Left colon (tissue), 2 donors: ENCODE measurements around the gene SULT1A1. TPM values are rescaled to one million over a fixed set of nuclear protein-coding genes. Genes with fewer than 3 reads are reported as not detected.
"Not testable (repeated sequence)": the region's sequence is repeated elsewhere in the genome, so short reads cannot be mapped to it uniquely, and the experiment has no call there.

Experiments
- ATAC-seq: fragments of 200-7000 bp; cut with Tn5 transposase; one replicate; pipeline ENCODE4 v1.9.1; 2020; ENCODE audit warnings: mild to moderate bottlenecking, moderate library complexity
- DNase-seq, 2 donors: peaks; one replicate each; pipeline ENCODE4 v3.0.0-alpha.2; 2020
- intact Hi-C, 2 donors: fragments of 100-400 bp; cut with DNase I in 1 of 2; cut with micrococcal nuclease in 1 of 2; formaldehyde crosslinking; loops; one replicate each; pipeline versions ENCODE4 v1.11.2 to v1.14.0; 2022; cut with DNase I, micrococcal nuclease
- total RNA-seq, 2 donors: library from RNA; stranded (reverse); fragmentation: NEBNext Ultra II Directional; extraction: Animal tissue kit (Norgen Biotek cat#: 25700); gene quantifications; one replicate each; pipeline ENCODE4 v1.2.1, GENCODE V29; 2021
- donor health status: DM: no; HTN: no; CAD: no.
- donor health status: DM: yes; HTN: yes; CAD: no.

The SULT1A1 gene
- total RNA-seq, 2 donors from 2014 or later, result 115 to 135 TPM

DNA sequence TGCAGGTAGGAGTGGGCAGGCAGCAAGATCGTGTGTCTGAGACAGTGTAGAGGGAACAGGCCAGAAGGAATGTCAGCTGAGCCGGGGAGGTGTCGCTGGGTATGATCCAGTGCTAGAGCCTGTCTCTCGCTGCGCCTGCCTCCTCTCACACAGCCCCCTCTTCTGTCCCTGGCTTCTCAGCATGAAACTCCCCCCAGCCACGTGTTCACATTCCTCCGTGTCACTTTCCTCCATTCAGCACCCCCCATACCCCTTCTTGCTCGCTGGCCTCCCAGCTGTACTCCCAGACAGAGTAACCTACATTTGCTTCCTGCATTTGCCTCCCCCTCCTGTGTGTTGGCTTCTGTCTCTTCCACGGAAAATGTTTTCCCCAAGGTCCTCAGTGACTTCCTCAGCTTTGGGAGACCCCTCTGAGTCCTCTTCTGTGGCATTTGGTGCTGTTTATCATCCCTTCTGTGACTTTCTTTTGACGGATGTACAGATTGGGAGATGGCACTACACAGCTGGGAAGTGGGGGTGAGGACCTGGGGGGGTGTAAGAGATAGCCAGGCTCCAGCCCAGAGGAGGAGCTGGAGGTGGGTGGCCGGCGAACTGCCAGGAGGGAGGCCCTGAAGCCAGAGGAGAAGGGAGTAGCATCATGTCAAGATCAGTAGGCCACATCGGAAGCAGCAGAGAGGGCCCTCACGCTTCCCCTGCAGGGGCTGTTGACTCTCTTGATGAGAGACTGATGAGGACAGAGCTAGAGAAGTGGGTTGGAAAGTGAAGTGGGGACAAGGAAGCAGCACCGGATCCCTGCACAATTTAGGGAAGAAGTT is 36.9 kb downstream of the SULT1A1 start:
- intact Hi-C loops, result no loop called here
- ATAC-seq, result no peak
- no peak for DNase-seq

DNA sequence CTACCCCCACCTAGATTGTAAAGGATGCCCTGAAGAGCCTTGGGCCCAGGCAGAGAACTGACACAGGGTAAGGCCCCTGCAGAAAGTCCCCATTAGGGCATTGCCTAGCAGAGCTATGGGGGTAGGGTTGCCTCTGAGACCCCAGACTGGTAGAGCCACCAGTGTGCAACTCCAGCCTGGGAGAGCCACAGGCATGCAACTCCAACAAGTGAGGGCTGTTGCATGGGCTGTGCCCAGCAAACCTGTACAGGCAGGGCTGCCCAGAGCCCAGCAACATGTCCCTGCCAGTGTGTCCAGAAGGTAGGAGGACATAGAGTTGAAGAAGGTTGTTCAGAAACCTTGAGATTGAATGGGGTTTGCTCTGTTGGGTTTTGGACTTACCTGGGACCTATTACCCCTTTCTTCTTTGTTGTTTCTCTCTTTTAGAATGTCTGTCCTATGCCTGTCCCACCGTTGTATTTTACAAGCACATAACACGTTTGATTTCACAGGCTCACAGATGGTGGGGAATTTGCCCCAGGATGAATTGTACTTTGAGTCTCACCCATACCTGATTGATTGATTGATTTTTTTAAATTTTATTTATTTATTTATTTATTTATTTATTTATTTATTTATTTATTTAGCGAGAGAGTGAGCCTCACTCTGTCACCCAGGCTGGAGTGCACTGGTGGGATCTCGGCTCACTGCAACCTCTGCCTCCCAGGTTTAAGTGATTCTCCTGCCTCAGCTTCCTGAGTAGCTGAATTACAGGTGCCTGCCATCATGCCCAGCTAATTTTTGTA is 39.7 kb downstream of the SULT1A1 start:
- ATAC-seq, result no peak
- intact Hi-C loops, result no loop called here
- no peak for DNase-seq

DNA sequence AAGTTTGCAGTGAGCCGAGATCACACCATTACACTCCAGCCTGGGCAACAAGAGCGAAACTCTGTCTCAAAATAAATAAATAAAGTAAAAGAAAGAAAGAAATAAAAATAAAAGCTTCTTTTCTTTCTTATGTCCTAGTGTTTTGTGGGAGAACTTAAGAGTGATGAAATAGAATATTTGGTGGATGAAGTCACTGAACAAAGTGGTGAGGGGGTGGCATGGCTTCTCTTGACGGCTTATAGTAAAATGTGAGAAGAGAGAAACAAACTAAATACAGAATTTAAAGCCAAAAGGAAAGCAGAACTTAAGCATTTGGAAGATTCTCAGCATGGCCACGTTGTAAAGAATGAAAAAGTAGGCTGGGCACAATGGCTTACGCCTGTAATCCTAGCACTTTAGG is 40.8 kb downstream of the SULT1A1 start:
- intact Hi-C loops, result no loop called here
- DNase-seq (no peak), ATAC-seq (no peak)

DNA sequence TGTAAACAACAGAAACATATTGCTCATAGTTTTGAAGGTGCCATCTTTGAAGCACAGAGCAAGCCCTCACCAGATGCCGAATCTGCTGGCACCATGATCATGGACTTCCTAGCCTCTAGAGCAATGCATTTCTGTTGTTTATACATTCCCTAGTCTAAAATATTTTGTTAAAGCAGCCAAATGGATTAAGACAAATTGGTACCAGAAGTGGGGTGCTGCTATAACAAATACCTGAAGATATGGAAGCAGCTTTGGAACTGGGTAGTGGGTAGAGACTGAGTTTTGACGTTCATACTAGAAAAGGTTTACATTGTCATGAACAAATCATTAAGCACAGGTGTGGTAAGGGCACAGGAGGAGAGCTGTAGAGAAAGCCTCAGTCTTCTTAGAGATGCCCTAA is 42.6 kb downstream of the SULT1A1 start:
- no peak for DNase-seq
- intact Hi-C loops, result no loop called here
- ATAC-seq, result no peak

DNA sequence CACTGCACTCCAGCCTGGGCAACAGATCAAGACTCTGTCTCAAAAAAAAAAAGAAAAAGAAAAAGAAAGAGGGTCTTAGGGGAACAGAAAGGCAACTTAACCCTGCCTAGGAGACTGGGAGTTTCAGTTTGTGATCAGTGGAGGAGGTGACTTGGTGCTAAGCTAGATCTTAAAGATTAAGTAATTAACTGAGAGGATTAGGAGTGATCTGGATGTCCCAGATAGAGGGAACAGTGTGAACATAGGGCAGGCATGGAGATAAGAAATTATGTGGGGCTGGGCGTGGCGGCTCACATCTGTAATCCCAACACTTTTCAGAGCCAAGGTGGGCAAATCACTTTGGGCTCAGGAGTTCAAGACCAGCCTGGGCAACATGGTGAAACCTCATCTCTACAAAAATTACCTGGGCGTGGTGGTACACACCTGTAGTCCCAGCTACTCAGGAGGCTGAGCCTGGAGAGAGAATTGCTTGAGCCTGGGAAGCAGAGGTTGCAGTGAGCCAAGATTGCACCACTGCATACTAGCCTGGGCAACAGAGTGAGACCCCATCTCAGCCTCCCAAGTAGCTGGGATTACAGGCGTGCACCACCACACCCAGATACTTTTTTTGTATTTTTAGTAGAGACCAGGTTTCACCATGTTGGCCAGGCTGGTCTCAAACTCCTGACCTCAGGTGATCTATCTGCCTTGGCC is 43.5 kb downstream of the SULT1A1 start:
- intact Hi-C loops, DNase-seq, ATAC-seq: not testable (repeated sequence)

DNA sequence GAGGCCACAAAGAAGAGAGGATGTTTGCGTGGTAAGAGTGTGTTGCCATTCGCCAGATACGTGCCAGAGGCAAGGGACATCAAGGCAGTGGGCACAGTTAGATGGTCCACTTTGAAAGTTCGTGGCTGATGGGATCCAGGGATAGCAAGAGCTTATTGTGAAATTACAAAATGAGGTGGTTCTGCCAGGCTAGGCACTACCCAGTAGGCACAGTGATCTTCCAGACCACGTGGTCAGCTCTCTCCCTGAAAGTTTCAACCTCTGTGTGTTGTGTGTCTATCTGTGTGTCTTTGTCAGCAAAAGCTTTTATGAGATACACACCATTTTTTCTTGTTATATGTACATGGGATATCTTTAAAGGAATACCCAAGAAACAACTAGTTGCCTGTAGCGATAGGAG is 46.6 kb downstream of the SULT1A1 start:
- DNase-seq (no peak), ATAC-seq (no peak)
- intact Hi-C loops, result no loop called here

DNA sequence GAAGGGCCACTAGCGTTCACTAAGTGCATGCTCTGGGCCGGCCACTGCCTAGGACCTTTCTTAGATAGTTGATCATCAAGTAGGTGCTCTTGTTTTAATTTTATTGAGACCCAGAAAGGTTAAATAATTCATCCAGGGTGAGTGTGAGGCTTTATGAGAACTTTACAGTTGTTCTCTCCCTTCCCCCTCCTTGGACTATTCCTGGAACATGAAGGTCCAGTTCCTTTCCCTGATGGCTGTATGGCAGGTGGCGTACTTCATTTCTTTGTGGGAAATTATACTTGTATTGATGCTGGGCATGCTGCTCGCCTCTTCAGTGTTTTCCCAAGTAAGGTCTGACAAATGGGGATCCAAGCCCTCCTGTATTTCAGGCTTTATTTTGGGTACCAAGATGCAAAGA is 47.6 kb downstream of the SULT1A1 start:
- no peak for DNase-seq
- no peak for ATAC-seq
- intact Hi-C loops, result no loop called here

DNA sequence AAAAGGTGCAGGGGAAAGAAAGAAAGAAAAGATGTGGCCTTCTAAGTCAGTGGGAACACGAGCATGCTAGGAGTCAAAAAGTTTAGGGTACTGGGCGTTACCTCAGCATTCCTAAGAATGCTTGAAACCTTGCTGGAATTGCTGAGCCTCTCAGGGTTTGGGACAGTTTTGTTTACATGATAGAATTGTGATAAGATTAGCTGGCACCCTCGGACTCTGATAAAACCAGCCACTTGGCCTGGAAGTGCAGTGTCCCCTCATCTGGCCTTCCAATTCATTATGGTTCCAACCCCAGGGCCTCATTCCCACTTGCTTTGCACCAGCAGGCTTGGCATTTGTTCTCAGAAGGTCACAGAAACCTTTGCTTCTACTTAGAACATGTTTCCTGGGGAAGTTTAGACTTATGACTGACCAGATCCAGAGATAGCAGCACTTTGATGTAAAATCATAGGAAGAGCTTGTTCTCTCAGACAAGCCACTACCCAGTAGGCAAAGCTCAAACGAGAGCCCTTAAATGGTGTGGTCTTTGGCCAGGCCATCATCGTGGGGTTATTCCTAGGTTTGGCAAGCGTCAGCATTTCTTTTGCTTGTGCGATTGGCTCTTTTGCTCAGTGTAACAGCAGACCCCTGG is 48.2 kb downstream of the SULT1A1 start:
- intact Hi-C loops, result no loop called here
- no peak for ATAC-seq
- DNase-seq, result no peak

DNA sequence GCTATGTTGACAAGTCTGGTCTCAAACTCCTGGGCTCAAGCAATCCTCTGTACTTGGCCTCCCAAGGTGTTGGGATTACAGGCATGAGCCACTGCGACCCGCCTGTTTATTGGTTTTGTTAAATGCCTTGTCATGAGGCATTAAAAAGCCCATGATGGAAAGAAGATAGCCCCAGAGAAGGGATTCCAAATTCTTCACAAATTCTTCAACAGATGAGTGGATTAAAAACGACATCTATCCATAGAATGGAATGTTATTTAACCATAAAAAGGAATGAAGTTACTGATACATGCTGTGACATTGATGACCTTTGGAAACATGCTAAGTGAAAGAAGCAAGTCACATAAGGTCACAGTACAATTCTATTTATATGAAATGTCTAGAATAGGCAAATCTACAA is 51.4 kb downstream of the SULT1A1 start:
- no peak for DNase-seq
- no peak for ATAC-seq
- intact Hi-C loops, result no loop called here

DNA sequence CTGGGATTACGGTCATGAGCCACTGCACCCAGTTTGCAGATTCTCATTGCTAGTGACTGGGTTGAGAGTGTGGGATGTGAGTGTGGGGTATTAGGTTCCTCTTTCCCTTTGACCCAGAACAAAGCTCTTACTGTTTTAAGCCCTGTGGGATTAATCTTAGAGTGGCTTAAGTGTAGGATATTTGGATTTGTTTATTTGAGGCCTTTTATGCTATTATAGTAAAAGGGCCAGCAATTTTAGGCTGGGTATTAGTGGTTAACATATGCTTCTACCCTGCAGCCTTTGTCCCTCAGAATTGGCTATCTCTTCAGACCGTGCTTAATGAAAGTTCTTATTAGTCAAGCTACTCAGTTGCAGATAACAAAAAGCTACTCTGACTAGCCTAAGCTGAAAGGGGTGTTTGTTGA is 52.9 kb downstream of the SULT1A1 start:
- ATAC-seq, result no peak
- intact Hi-C loops, result no loop called here
- no peak for DNase-seq

DNA sequence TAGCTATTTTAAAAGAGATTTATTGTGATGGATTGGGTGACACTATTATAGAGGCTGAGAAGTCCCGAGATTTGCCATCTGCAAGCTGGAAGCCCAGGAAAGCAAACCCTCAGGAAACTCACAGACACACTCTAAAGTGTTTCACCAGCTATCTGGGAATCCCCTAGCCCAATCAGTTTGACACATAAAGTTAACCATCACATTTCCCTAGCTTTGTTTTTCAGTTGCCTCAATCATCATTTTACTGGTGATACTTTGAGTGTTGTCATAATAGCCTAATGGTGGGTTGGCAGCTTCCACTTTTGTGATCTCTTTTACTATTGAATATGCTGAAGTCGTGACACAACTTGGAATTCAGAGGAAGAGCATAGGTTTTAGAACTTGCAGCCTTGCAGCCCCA is 54.3 kb downstream of the SULT1A1 start:
- ATAC-seq, result no peak
- DNase-seq, result no peak
- intact Hi-C loops, result no loop called here

Other genes starting within 250 kb of the SULT1A1 start
- gene NPIPB6, start 246.5 kb downstream of the SULT1A1 start, total RNA-seq, result 1 to 10 TPM; 2.0 to 4.0 TPM
- gene EIF3CL, start 206.2 kb downstream of the SULT1A1 start, total RNA-seq, result 10 to 100 TPM; 19.8 to 76.1 TPM
- gene NPIPB7, start 137.7 kb downstream of the SULT1A1 start, total RNA-seq, result under 1 TPM in 1 of 2 donors, not detected in 1; 0.21 TPM
- 100 to 1,000 TPM in 1 of 2 donors, 10 to 100 TPM in 1; 84.0 to 142 TPM for gene CLN3, start 118.0 kb downstream of the SULT1A1 start, total RNA-seq
- gene APOBR, start 115.4 kb downstream of the SULT1A1 start, total RNA-seq, result 10 to 100 TPM; 49.8 to 96.0 TPM
- not detected for gene IL27, start 103.2 kb downstream of the SULT1A1 start, total RNA-seq
- gene NUPR1, start 71.1 kb downstream of the SULT1A1 start, total RNA-seq, result 100 to 1,000 TPM in 1 of 2 donors, 10 to 100 TPM in 1; 52.2 to 106 TPM
- gene SGF29, start 56.1 kb downstream of the SULT1A1 start, total RNA-seq, result 10 to 100 TPM; 21.7 to 26.4 TPM
- 10 to 100 TPM; 26.9 to 30.6 TPM for gene SULT1A2, start 13.0 kb downstream of the SULT1A1 start, total RNA-seq
- gene NPIPB8, start 28.0 kb upstream of the SULT1A1 start, total RNA-seq, result 1 to 10 TPM; 1.6 to 5.7 TPM
- 100 to 1,000 TPM; 550 to 645 TPM for gene EIF3C, start 101.4 kb upstream of the SULT1A1 start, total RNA-seq
- 1 to 10 TPM; 3.0 to 4.0 TPM for gene NPIPB9, start 141.7 kb upstream of the SULT1A1 start, total RNA-seq
- gene ATXN2L, start 213.0 kb upstream of the SULT1A1 start, total RNA-seq, result 10 to 100 TPM; 86.6 to 98.5 TPM
- gene TUFM, start 236.3 kb upstream of the SULT1A1 start, total RNA-seq, result 100 to 1,000 TPM; 221 to 301 TPM